ENCODE results near the gene AHCTF1. TPM values are rescaled to one million over a fixed set of nuclear protein-coding genes. Genes with fewer than 3 reads are reported as not detected.

The AHCTF1 gene
- total RNA-seq, 1 experiment from 2014 or later = 37.5 TPM

GRCh38 chr1:246794828-246795671, 136.7 kb downstream of the AHCTF1 start:
- no peaks in the 10 kb centered on the region for H3K27me3 ChIP-seq (replicated peaks)
- no peak for DNase-seq (ENCODE audit: low read depth in 1 of 2, low spot score in 2 of 2)
- no peaks in the 10 kb centered on the region for H3K36me3 ChIP-seq
- H3K27ac ChIP-seq = no peak overlapping the region
- no peaks in the 10 kb centered on the region for H3K9me3 ChIP-seq (replicated peaks)
- H3K4me3 ChIP-seq = no peak overlapping the region
- H3K4me1 ChIP-seq (replicated peaks) = peaks cover 5% of the 10 kb centered on the region

- no peaks in the 10 kb centered on the region for H3K27me3 ChIP-seq (replicated peaks)
- no peak overlapping the region for H3K27ac ChIP-seq
- H3K4me3 ChIP-seq = no peak overlapping the region
- no peaks in the 10 kb centered on the region for H3K9me3 ChIP-seq (replicated peaks)
- DNase-seq (ENCODE audit: low read depth in 1 of 2, low spot score in 2 of 2) = no peak
- H3K4me1 ChIP-seq (replicated peaks) = peaks cover 5% of the 10 kb centered on the region
- no peaks in the 10 kb centered on the region for H3K36me3 ChIP-seq
Observed at GRCh38 chr1:246794048-246794827, 137.5 kb downstream of the AHCTF1 start.

GRCh38 chr1:246793356-246793896, 138.3 kb downstream of the AHCTF1 start:
- H3K27ac ChIP-seq = no peak overlapping the region
- H3K36me3 ChIP-seq = no peaks in the 10 kb centered on the region
- H3K4me1 ChIP-seq (replicated peaks) = peaks cover 5% of the 10 kb centered on the region
- no peaks in the 10 kb centered on the region for H3K27me3 ChIP-seq (replicated peaks)
- DNase-seq (ENCODE audit: low read depth in 1 of 2, low spot score in 2 of 2) = no peak
- no peaks in the 10 kb centered on the region for H3K9me3 ChIP-seq (replicated peaks)
- no peak overlapping the region for H3K4me3 ChIP-seq

- H3K4me1 ChIP-seq (replicated peaks) = peaks cover 5% of the 10 kb centered on the region
Observed at GRCh38 chr1:246792603-246793002, 139.1 kb downstream of the AHCTF1 start.

GRCh38 chr1:246791303-246791918, 140.3 kb downstream of the AHCTF1 start:
- no peaks in the 10 kb centered on the region for H3K27me3 ChIP-seq (replicated peaks)
- no peaks in the 10 kb centered on the region for H3K36me3 ChIP-seq
- no peaks in the 10 kb centered on the region for H3K9me3 ChIP-seq (replicated peaks)
- H3K4me1 ChIP-seq (replicated peaks) = peaks cover 5% of the 10 kb centered on the region
- H3K4me3 ChIP-seq = no peak overlapping the region
- DNase-seq (ENCODE audit: low read depth in 1 of 2, low spot score in 2 of 2) = no peak
- no peak overlapping the region for H3K27ac ChIP-seq

More at GRCh38 chr1:246792603-246793002, 139.1 kb downstream of the AHCTF1 start:
- DNase-seq (ENCODE audit: low read depth in 1 of 2, low spot score in 2 of 2) = no peak
- H3K9me3 ChIP-seq (replicated peaks) = no peaks in the 10 kb centered on the region
- H3K36me3 ChIP-seq = no peaks in the 10 kb centered on the region
- H3K4me3 ChIP-seq = no peak overlapping the region
- H3K27me3 ChIP-seq (replicated peaks) = no peaks in the 10 kb centered on the region
- no peak overlapping the region for H3K27ac ChIP-seq

- no peak overlapping the region for H3K4me3 ChIP-seq
- no peaks in the 10 kb centered on the region for H3K27me3 ChIP-seq (replicated peaks)
- peaks cover 5% of the 10 kb centered on the region for H3K4me1 ChIP-seq (replicated peaks)
- no peak for DNase-seq (ENCODE audit: low read depth in 1 of 2, low spot score in 2 of 2)
- no peaks in the 10 kb centered on the region for H3K36me3 ChIP-seq
- no peak overlapping the region for H3K27ac ChIP-seq
- no peaks in the 10 kb centered on the region for H3K9me3 ChIP-seq (replicated peaks)
Observed at GRCh38 chr1:246790833-246791232, 140.9 kb downstream of the AHCTF1 start.

- Histone ChIP-seq H3K27ac (no peak overlapping the region), H3K36me3 (no peaks in the 10 kb centered on the region), H3K4me1 (replicated peaks) (peaks cover 5% of the 10 kb centered on the region), H3K9me3 (replicated peaks) (no peaks in the 10 kb centered on the region), H3K4me3 (no peak overlapping the region), H3K27me3 (replicated peaks) (no peaks in the 10 kb centered on the region)
- no peak for DNase-seq (ENCODE audit: low read depth in 1 of 2, low spot score in 2 of 2)
Observed at GRCh38 chr1:246790364-246790763, 141.4 kb downstream of the AHCTF1 start.

GRCh38 chr1:246789454-246790339, 142.1 kb downstream of the AHCTF1 start:
- no peaks in the 10 kb centered on the region for H3K27me3 ChIP-seq (replicated peaks)
- no peaks in the 10 kb centered on the region for H3K36me3 ChIP-seq
- H3K4me3 ChIP-seq = no peak overlapping the region
- DNase-seq (ENCODE audit: low read depth in 1 of 2, low spot score in 2 of 2) = no peak
- no peaks in the 10 kb centered on the region for H3K9me3 ChIP-seq (replicated peaks)
- H3K4me1 ChIP-seq (replicated peaks) = peaks cover 3% of the 10 kb centered on the region
- H3K27ac ChIP-seq = no peak overlapping the region

Other genes starting within 250 kb of the AHCTF1 start
- 45.5 and 53.5 TPM in 2 replicates for gene SCCPDH, start 207.5 kb downstream of the AHCTF1 start, total RNA-seq (2014; rRNA removed; shearing (Covaris generic))
- 3.0 and 10.4 TPM in 2 replicates for gene ZNF695, start 76.1 kb upstream of the AHCTF1 start, total RNA-seq (2014; rRNA removed; shearing (Covaris generic))
- gene ZNF670, start 146.9 kb upstream of the AHCTF1 start, total RNA-seq (2014; rRNA removed; shearing (Covaris generic)) = 3.1 and 5.2 TPM in 2 replicates
- 18.6 and 32.6 TPM in 2 replicates for gene ZNF669, start 172.4 kb upstream of the AHCTF1 start, total RNA-seq (2014; rRNA removed; shearing (Covaris generic))
- gene ZNF124, start 240.1 kb upstream of the AHCTF1 start, total RNA-seq (2014; rRNA removed; shearing (Covaris generic)) = 17.7 and 28.5 TPM in 2 replicates